Esophagus (tissue), 2 donors: ENCODE measurements around the gene PERP. TPM values are rescaled to one million over a fixed set of nuclear protein-coding genes. Genes with fewer than 3 reads are reported as not detected.
"Not testable (repeated sequence)": the region's sequence is repeated elsewhere in the genome, so short reads cannot be mapped to it uniquely, and the experiment has no call there.

Experiments
- H3K27ac ChIP-seq, 2 donors: one replicate each; pipeline ENCODE4 v1.5.1; 2013; ENCODE audit warnings: low read depth in 2 of 2, mild to moderate bottlenecking in 2 of 2, inconsistent platforms in 1 of 2, low read length in 1 of 2, moderate library complexity in 1 of 2
- H3K27me3 ChIP-seq, 2 donors: one replicate each; pipeline ENCODE4 v1.6.1; 2013; ENCODE audit warnings: low read length in 2 of 2, control low read depth in 1 of 2, mild to moderate bottlenecking in 1 of 2; ENCODE audit not compliant: insufficient read depth in 2 of 2, control insufficient read depth in 1 of 2
- H3K36me3 ChIP-seq, 2 donors: one replicate each; pipeline ENCODE4 v1.6.1; 2013; ENCODE audit warnings: low read length in 1 of 2; ENCODE audit not compliant: control insufficient read depth in 2 of 2, insufficient read depth in 2 of 2
- H3K4me1 ChIP-seq, 2 donors: one replicate each; pipeline ENCODE4 v1.6.1; 2013; ENCODE audit warnings: low read length in 1 of 2; ENCODE audit not compliant: control insufficient read depth in 2 of 2, insufficient read depth in 2 of 2
- H3K4me3 ChIP-seq, 2 donors: one replicate each; pipeline ENCODE4 v1.5.1; 2013; ENCODE audit warnings: low read length in 2 of 2, mild to moderate bottlenecking in 2 of 2, low read depth in 1 of 2, moderate library complexity in 1 of 2
- H3K9me3 ChIP-seq, 2 donors: one replicate each; pipeline ENCODE4 v1.6.1; 2013; ENCODE audit warnings: mild to moderate bottlenecking in 2 of 2, low read depth in 1 of 2, low read length in 1 of 2, moderate library complexity in 1 of 2; ENCODE audit not compliant: control insufficient read depth in 2 of 2, insufficient read depth in 1 of 2
- WGBS, 2 donors: extraction: QIAGEN DNeasy Blood & Tissue Kit; methylation state at CpG; one replicate each; pipeline ENCODE4 v1.1.7; 2013; 5-methylcytosine and 5-hydroxymethylcytosine counted together
- polyA plus RNA-seq, 2 donors: library from polyadenylated mRNA; stranded (reverse); fragments of 200-250 nt; gene quantifications; one replicate each; pipeline ENCODE4 v1.2.3, GENCODE V29; 2013
- donor health status: healthy with polysubstance abuse.
- donor health status: Bipolar disorder and iron deficiency.

The PERP gene
- polyA plus RNA-seq, result 100 to 1,000 TPM; 680 to 740 TPM

DNA sequence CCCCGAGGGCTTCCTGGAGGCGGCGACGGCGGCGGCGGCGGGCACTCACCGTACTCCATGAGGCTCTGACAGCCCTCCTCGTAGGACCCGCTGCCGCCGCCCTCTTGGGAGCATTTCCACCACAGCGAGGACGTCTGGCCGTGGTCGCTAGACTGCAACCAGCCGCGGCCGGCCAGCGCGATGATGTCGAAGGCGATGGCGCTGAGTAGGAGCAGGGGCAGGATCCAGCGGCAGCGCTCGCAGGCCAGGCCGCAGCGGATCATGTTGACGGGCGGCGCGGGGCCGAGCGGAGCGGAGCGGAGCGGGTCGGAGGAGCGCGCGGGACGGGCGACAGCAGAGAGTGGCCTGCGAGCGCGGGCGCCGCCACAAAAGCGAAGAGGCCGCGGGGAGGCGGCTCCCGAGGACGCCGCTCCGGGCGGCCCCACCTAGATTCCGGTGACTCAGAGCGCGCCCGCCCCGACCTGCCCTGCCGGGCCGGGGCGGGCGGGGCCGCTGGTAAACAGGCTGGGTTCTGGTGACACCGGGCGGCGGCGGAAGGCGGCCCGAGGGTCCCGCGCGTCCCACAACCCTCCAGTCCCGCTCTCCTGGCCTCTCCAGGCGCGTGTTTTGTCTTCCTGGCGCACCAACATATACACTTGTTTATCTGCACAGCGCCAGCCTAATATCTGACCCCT lies at the start of gene PERP:
PERP (minus strand) TSS at position 342 of the 674 bp plus-strand sequence; CDS start at position 263, 79 bp downstream.
- H3K4me3 ChIP-seq, result peak within 1 kb of the TSS; percentile 58 to 99
- peak within 1 kb of the TSS; percentile 98 to 99 for H3K27ac ChIP-seq
- 0 to 1% methylated on average over 70 to 83 of the region's 83 CpGs for WGBS, 2 donors
- no peaks in the 10 kb centered on the region for H3K27me3 ChIP-seq
- no peaks in the 10 kb centered on the region for H3K9me3 ChIP-seq
- peaks cover 0 to 3% of the 10 kb centered on the region in 2 donors for H3K36me3 ChIP-seq
- no peaks in the 10 kb centered on the region for H3K4me1 ChIP-seq

DNA sequence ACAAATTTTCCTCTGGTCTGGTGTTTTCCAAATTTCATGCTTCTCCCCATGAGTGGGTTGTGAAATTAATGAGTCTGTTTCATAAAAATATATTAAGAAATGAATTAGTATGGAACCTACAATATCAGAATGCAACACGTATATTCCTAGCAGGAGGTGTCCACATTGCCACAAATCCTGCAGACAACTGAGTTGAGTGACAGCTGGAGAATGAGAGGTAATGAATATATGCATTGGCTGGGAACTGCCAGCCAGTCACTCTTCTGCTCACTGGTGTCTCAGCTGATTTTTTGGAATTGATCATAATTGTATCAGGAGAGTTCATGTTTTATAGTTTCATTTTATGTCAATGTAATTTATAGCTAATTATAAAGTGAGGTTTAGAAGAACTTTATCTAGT lies 48.2 kb upstream of the PERP start:
- Histone ChIP-seq H3K4me3 (no peak overlapping the region), H3K9me3 (no peaks in the 10 kb centered on the region), H3K36me3 (no peaks in the 10 kb centered on the region), H3K27ac (no peak overlapping the region), H3K4me1 (no peaks in the 10 kb centered on the region), H3K27me3 (peaks cover 0 to 7% of the 10 kb centered on the region in 2 donors)
- 73 to 79% methylated on average over 1 of the region's 1 CpG for WGBS, 2 donors

DNA sequence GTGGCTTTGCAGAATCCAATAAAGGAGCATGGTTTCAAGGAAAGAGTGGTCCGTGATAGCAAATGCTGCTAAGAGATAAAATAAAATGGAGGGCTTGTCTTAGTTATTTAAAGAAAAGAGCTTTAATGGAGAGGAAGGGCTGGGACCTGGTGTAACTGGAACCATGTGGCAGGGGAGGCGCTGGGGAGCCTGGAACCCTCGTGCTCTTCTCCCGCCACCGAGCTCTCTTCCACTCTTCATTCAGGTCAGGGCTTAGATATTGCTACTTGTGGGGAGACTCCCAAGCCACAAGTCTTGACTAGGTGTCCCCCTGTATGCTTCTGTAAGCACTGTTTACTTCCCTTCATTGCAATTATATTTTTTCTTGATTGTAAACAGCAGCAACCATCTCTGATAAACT lies 39.3 kb upstream of the PERP start:
- Histone ChIP-seq H3K4me3 (no peak overlapping the region), H3K36me3 (no peaks in the 10 kb centered on the region), H3K4me1 (no peaks in the 10 kb centered on the region), H3K27me3 (no peaks in the 10 kb centered on the region), H3K9me3 (no peaks in the 10 kb centered on the region), H3K27ac (no peak overlapping the region)
- WGBS, 2 donors, result 93% methylated on average over 5 of the region's 5 CpGs

DNA sequence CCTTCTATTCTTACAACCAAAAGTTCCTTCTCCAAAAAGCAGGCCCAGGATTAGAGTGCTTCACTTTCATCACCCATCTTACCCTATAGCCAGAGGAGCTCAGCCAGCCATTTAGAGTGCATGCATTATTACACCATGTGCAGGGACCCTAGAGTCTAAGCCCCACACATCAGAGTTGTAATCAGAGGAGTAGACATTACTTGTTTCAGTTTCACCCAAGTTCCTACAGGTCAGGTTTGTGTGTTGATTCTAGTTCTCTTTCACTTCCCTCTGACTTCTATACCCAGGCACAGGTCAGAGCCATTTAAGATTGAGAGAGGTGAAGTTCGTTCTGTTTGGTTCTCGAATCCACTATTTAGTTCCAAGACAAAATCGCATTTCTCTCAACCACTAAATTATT lies 38.2 kb upstream of the PERP start:
- Histone ChIP-seq H3K27ac (no peak overlapping the region), H3K9me3 (no peaks in the 10 kb centered on the region), H3K4me3 (no peak overlapping the region), H3K36me3 (no peaks in the 10 kb centered on the region), H3K27me3 (no peaks in the 10 kb centered on the region), H3K4me1 (no peaks in the 10 kb centered on the region)
- 89 to 95% methylated on average over 3 of the region's 3 CpGs for WGBS, 2 donors

DNA sequence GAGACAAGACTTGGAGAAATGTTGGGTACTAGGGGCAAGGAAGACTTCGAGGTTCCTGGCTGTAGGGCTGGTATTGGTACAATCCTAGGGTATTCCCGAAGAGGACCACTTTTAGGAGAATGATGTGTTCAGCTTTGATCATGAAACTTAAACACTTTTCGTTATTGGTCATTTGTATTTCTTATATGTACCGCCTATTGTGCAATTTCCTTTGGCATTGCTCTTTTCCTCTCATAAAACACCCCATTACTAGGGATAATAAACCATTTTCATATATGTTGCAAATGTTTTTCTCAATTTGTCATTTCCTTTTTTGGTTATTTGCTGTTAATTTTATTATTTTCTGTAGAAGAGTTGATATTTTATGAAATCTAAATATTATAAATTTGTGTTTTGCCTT lies 35.6 kb upstream of the PERP start:
- Histone ChIP-seq H3K4me3 (no peak overlapping the region), H3K4me1 (no peaks in the 10 kb centered on the region), H3K27ac (no peak overlapping the region), H3K36me3 (no peaks in the 10 kb centered on the region), H3K9me3 (no peaks in the 10 kb centered on the region), H3K27me3 (no peaks in the 10 kb centered on the region)
- 76 to 85% methylated on average over 4 of the region's 4 CpGs for whole genome bisulfite sequencing, 2 donors

DNA sequence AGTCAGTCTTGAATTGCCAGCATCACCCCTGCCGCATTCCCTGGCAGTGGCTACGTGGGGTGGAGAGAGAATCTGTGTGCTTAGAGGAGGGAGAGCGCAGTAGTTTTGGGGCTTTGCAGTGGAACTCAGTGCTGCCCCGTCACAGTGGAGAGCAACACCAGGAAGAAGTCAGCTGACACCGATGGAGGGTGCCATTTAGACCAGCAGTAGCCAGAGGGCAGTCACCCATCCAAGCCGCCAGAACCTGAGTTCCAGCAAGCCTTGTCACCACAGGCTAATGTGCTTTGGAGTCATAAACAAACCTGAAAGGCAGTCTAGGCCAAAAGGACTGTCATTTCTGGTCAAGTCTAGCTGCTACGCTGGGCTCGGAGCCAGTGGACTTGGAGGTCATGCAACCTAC lies 22.0 kb upstream of the PERP start:
- Histone ChIP-seq H3K36me3 (no peaks in the 10 kb centered on the region), H3K9me3 (no peaks in the 10 kb centered on the region), H3K27me3 (no peaks in the 10 kb centered on the region), H3K27ac (no peak overlapping the region), H3K4me3 (no peak overlapping the region), H3K4me1 (no peaks in the 10 kb centered on the region)
- WGBS, 2 donors, result 92 to 94% methylated on average over 8 of the region's 8 CpGs

DNA sequence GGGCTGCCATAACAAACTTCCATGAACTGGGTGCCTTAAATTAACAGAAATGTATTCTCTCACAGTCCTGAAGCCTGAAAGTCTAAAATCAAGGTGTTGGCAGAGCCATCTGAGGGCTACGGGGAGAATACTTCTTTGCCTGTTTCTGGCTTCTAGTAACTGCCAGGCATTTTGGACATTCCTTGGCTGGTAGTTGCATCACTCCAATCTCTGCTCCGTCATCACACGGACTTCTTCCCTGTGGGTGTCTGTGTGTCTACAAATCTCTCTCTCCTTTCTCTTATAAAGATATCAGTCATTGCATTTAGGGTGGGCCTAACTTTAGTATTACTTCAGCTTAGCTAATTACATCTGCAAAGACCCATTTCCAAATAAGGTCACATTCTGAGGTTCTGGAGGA lies 20.9 kb upstream of the PERP start:
- peaks cover 0 to 2% of the 10 kb centered on the region in 2 donors for H3K4me1 ChIP-seq
- H3K27me3 ChIP-seq, result no peaks in the 10 kb centered on the region
- no peaks in the 10 kb centered on the region for H3K36me3 ChIP-seq
- 87 to 96% methylated on average over 3 of the region's 3 CpGs for WGBS, 2 donors
- no peak overlapping the region for H3K27ac ChIP-seq
- no peaks in the 10 kb centered on the region for H3K9me3 ChIP-seq
- no peak overlapping the region for H3K4me3 ChIP-seq

DNA sequence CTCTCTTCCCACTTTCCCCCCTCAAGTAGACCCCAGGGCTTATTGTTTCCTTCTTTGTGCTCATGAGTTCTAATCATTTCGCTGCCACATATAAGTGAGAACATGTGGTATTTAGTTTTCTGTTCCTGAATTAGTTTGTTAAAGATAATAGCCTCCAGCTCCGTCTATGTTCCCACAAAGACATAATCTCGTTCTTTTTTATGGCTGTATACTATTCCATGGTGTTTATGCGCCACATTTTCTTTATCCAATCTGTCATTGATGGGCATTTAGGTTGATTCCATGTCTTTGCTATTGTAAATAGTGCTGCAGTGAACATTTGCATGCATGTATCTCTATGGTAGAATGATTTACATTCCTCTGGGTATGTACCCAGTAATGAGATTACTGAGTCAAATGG lies 16.9 kb upstream of the PERP start:
- Histone ChIP-seq H3K4me1 (peaks cover 0 to 2% of the 10 kb centered on the region in 2 donors), H3K27me3 (no peaks in the 10 kb centered on the region), H3K4me3 (no peak overlapping the region), H3K9me3 (no peaks in the 10 kb centered on the region), H3K27ac (no peak overlapping the region), H3K36me3 (no peaks in the 10 kb centered on the region)
- 81 to 94% methylated on average over 4 of the region's 4 CpGs for WGBS, 2 donors

DNA sequence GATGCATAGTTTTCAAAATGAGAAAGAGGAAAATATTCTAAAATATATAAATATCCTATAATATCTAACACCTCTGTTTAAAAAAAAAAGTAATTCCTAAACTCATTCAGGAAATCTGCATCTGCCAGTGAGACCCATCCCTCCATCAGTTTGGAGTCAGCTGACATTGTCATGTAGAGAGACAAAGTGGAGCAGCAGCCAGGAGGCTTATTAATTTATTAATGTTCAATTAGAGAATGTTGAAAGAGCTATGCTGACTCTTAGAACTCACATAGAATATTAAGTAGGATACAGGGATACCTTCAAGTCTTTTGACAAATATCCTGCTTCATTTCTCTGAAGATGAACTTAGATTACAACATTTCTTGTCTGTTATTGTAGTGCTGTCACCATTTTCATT lies 12.8 kb upstream of the PERP start:
- H3K4me3 ChIP-seq, result no peak overlapping the region
- no peaks in the 10 kb centered on the region for H3K36me3 ChIP-seq
- no peak overlapping the region for H3K27ac ChIP-seq
- peaks cover 0 to 2% of the 10 kb centered on the region in 2 donors for H3K4me1 ChIP-seq
- H3K27me3 ChIP-seq, result no peaks in the 10 kb centered on the region
- no peaks in the 10 kb centered on the region for H3K9me3 ChIP-seq

DNA sequence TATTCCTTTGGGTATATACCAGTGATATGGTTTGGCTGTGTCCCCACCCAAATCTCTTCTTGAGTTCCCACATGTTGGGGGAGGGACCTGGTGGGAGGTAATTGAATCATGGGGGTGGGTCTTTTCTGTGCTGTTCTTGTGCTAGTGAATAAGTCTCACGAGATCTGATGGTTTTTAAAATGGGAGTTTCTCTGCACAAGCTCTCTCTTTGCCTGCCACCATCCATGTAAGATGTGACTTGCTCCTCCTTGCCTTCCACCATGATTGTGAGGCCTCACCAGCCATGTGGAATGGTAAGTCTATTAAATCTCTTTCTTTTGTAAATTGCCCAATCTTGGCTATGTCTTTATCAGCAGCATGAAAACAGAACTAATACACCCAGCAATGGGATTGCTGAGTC lies 12.0 kb upstream of the PERP start:
- H3K4me3 ChIP-seq, H3K27me3 ChIP-seq, H3K36me3 ChIP-seq, H3K9me3 ChIP-seq, H3K27ac ChIP-seq, H3K4me1 ChIP-seq: not testable (repeated sequence)
- WGBS, 2 donors, result 89 to 93% methylated on average over 1 of the region's 1 CpG
